Panc1 (cell line): ENCODE measurements around the gene EBLN1. TPM values are rescaled to one million over a fixed set of nuclear protein-coding genes. Genes with fewer than 3 reads are reported as not detected.

Experiments
- ATAC-seq: fragments of 200-7000 bp; cut with Tn5 transposase; 2 replicates; pipeline ENCODE4 v1.9.1; 2020; ENCODE audit warnings: mild to moderate bottlenecking, moderate library complexity
- BruUV-seq: library from RNA; stranded (reverse); fragments of 400-500 nt; replicated peaks from 2 replicates; lab custom pipeline; 2021; lab: Mats Ljungman, UMichigan
- CTCF ChIA-PET: fragments of 300-600 bp; sonication (Branson Sonifier 250); formaldehyde crosslinking; loops from one replicate; lab custom pipeline; 2022; ENCODE audit warnings: antibody characterized with exemption; lab: Charles Lee
- POLR2A ChIA-PET: fragments of 300-600 bp; sonication (Branson Sonifier 250); formaldehyde crosslinking; loops from one replicate; lab custom pipeline; 2022; ENCODE audit warnings: antibody characterized with exemption; lab: Charles Lee
- DNase-seq: peaks from one replicate; pipeline ENCODE4 v3.0.0-alpha.2; 2010; ENCODE audit warnings: low read depth, low spot score
- H3K27ac ChIP-seq: 2 replicates; pipeline ENCODE4 v1.5.1; 2011; ENCODE audit warnings: mild to moderate bottlenecking, low read length, inconsistent platforms
- H3K27me3 ChIP-seq: fragments of 200-500 bp; sonication (Bioruptor generic); 2 replicates; pipeline ENCODE4 v1.6.0; 2014; ENCODE audit warnings: low read length, inconsistent platforms; ENCODE audit not compliant: control insufficient read depth, insufficient read depth
- H3K36me3 ChIP-seq: fragments of 200-500 bp; sonication (Bioruptor generic); 2 replicates; pipeline ENCODE4 v1.5.1; 2014; ENCODE audit warnings: inconsistent platforms, mild to moderate bottlenecking, low read length, moderate library complexity; ENCODE audit not compliant: control insufficient read depth, insufficient read depth
- H3K4me1 ChIP-seq: 2 replicates; pipeline ENCODE4 v1.5.1; 2011; ENCODE audit warnings: inconsistent platforms, mild to moderate bottlenecking, low read length, moderate library complexity; ENCODE audit not compliant: control insufficient read depth, insufficient read depth
- H3K4me3 ChIP-seq, 2 experiments: 2 replicates each; pipeline ENCODE4 v1.5.1; 2011 to 2012; ENCODE audit warnings: low read depth in 2 of 2, low read length in 2 of 2, mild to moderate bottlenecking in 2 of 2, inconsistent platforms in 1 of 2, moderate library complexity in 1 of 2
- H3K9me3 ChIP-seq: fragments of 200-500 bp; sonication (Bioruptor generic); 2 replicates; pipeline ENCODE4 v1.5.1; 2014; ENCODE audit warnings: low read depth, mild to moderate bottlenecking, inconsistent platforms, low read length, moderate library complexity; ENCODE audit not compliant: control insufficient read depth, insufficient read depth
- POLR2AphosphoS5 ChIP-seq: IDR thresholded peaks from 2 replicates; pipeline ENCODE4 v1.6.1; 2012; ENCODE audit warnings: mild to moderate bottlenecking, low read depth, low read length, moderate library complexity
- REST ChIP-seq, 2 experiments: IDR thresholded peaks; 2 replicates each; pipeline ENCODE4 v1.6.1; 2011 to 2012; ENCODE audit warnings: low read depth in 2 of 2, control low read depth in 1 of 2, low read length in 1 of 2, mild to moderate bottlenecking in 1 of 2, moderate library complexity in 1 of 2; ENCODE audit not compliant: insufficient read depth in 1 of 2
- SIN3A ChIP-seq: IDR thresholded peaks from 2 replicates; pipeline ENCODE4 v1.6.1; 2012; ENCODE audit warnings: low read depth, mild to moderate bottlenecking, low read length, moderate library complexity, borderline replicate concordance; ENCODE audit not compliant: insufficient read depth
- TCF7L2 ChIP-seq: IDR thresholded peaks from 2 replicates; pipeline ENCODE4 v1.6.1; 2011; ENCODE audit warnings: mild to moderate bottlenecking, low read depth, low read length, inconsistent platforms
- in situ Hi-C: cut with HindIII; loops from 2 replicates; pipeline ENCODE4 v1.10.0; 2016; ENCODE audit warnings: low sequenced_read_pairs, low pct_unique_long_range_greater_than_20kb
- intact Hi-C: fragments of 100-400 bp; cut with micrococcal nuclease; formaldehyde crosslinking; loops from one replicate; pipeline ENCODE4 v1.10.0; 2022; ENCODE audit not compliant: unreplicated experiment
- total RNA-seq: library from RNA; stranded (reverse); gene quantifications from one replicate; pipeline ENCODE4 v1.2.1, GENCODE V29; 2021; ENCODE audit not compliant: unreplicated experiment
- TF ChIP-seq, protein P1 (sequence below): fragments of 450-650 bp; IDR thresholded peaks from 2 replicates; pipeline ENCODE4 v1.5.1; 2017; ENCODE audit warnings: mild to moderate bottlenecking

EBLN1 gene
- total RNA-seq, 1 experiment from 2014 or later = not detected

DNA sequence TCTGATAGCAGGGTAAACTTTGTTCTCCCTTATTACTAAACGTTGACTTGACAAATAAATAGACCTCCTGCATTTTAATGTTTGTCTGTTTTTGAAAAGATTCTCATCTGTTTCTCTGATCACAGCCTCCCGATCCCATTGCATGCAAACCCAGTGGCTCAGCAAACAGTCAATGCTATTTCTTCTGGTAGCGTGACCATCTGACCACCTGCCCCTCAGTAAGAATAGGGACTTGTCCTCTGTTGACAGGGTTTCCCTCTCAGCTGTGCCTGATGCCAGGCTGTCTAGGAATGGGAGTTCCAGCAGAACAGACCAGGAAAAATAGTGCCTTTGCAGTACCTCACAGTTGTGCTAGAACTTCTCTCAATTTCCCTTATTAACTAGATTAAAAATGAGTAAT lies 40.7 kb upstream of the EBLN1 start:
- Histone ChIP-seq H3K9me3 (no peaks in the 10 kb centered on the region), H3K4me3 (no peak overlapping the region), H3K27me3 (no peaks in the 10 kb centered on the region), H3K27ac (no peak overlapping the region), H3K36me3 (no peaks in the 10 kb centered on the region), H3K4me1 (no peaks in the 10 kb centered on the region)
- TF ChIP-seq, protein P1, sequence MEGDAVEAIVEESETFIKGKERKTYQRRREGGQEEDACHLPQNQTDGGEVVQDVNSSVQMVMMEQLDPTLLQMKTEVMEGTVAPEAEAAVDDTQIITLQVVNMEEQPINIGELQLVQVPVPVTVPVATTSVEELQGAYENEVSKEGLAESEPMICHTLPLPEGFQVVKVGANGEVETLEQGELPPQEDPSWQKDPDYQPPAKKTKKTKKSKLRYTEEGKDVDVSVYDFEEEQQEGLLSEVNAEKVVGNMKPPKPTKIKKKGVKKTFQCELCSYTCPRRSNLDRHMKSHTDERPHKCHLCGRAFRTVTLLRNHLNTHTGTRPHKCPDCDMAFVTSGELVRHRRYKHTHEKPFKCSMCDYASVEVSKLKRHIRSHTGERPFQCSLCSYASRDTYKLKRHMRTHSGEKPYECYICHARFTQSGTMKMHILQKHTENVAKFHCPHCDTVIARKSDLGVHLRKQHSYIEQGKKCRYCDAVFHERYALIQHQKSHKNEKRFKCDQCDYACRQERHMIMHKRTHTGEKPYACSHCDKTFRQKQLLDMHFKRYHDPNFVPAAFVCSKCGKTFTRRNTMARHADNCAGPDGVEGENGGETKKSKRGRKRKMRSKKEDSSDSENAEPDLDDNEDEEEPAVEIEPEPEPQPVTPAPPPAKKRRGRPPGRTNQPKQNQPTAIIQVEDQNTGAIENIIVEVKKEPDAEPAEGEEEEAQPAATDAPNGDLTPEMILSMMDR = no peak
- TF ChIP-seq POLR2AphosphoS5 (no peak), REST (IDR thresholded peaks at IDR 0.05; ENCODE audit: insufficient read depth in 1 of 2, low read depth in 2 of 2, low read length in 1 of 2) (no peak), SIN3A (no peak)
- BruUV-seq = no TSS peak
- in situ Hi-C loops = no loop called here
- CTCF ChIA-PET = interaction anchor here (0.6 kb wide), 1 partner anchor 172 kb away, joined by 3 read pairs; no protein-coding TSS in a partner anchor
- intact Hi-C loops = no loop called here
- ATAC-seq (no peak), DNase-seq (no peak)
- POLR2A ChIA-PET = no interaction called here

DNA sequence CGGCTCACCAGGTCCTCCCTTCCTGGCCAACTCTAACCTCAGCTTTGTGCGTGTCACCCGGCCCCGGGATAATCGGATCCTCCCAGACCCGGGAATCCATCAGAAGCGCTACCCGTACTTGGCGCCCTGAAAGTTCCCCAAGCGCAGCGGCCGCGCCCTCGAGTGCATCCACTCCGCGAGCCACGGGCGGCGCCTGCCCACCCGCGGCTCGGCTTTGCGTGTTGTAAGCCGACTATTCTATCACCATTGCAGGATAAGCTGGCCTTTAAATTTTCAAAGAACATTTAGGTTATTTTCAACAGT lies 35.7 kb upstream of the EBLN1 start:
- no peaks in the 10 kb centered on the region for H3K27me3 ChIP-seq
- H3K27ac ChIP-seq = no peak overlapping the region
- BruUV-seq = no TSS peak
- H3K4me3 ChIP-seq = no peak overlapping the region
- no peaks in the 10 kb centered on the region for H3K36me3 ChIP-seq
- no peaks in the 10 kb centered on the region for H3K9me3 ChIP-seq
- TF ChIP-seq REST (IDR thresholded peaks at IDR 0.05; ENCODE audit: insufficient read depth in 1 of 2, low read depth in 2 of 2, low read length in 1 of 2) (no peak), TCF7L2 (no peak), SIN3A (no peak)
- TF ChIP-seq, protein P1 = no peak
- in situ Hi-C loops = no loop called here
- ChIA-PET CTCF (no interaction called here), POLR2A (no interaction called here)
- DNase-seq (no peak), ATAC-seq (no peak)
- intact Hi-C loops = no loop called here
- peaks cover 6% of the 10 kb centered on the region for H3K4me1 ChIP-seq
